Measurements from ENCODE around the gene IFI6. TPM values are rescaled to one million over a fixed set of nuclear protein-coding genes. Genes with fewer than 3 reads are reported as not detected.

The IFI6 gene
- total and polyA plus RNA-seq, 2 of the 8 experiments (the other 6 are each of a cell fraction or from before 2014, with no cell fraction given) = 6.1 to 13.2 TPM

DNA sequence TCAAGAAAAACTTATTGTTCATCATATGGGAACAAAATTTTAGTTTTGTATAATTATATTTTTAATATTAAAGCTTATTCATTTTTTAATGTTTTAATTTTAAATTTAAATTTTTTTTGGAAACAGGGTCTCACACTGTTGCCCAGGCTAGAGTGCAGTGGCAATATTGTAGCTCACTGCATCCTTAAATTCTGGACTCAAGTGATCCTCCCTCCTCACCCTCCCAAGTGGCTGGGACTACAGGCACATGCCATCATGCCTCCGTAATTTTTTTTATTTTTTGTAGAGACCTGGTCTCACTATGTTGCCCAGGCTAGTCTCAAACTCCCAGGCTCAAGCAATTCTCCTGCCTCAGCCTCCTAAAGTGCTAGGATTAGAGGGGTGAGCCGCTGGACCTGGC lies 33.6 kb upstream of the IFI6 start:
- H3K4me2 ChIP-seq (ENCODE audit: insufficient read depth in 1 of 2, low read depth in 2 of 2, low read length in 2 of 2) = no peak overlapping the region
- H2BK12ac ChIP-seq (ENCODE audit: low read depth, low read length) = no peak overlapping the region
- H3K23ac ChIP-seq (ENCODE audit: insufficient read length) = no peak overlapping the region
- no peaks in the 10 kb centered on the region for H3K79me1 ChIP-seq (ENCODE audit: low read depth, low read length)
- H3K9me3 ChIP-seq (ENCODE audit: insufficient read depth in 2 of 2, low read depth in 1 of 2, low read length in 1 of 2) = no peaks in the 10 kb centered on the region
- H2BK15ac ChIP-seq (ENCODE audit: low read length) = no peak overlapping the region
- TF ChIP-seq POLR2A (IDR thresholded peaks at IDR 0.05; ENCODE audit: control extremely low read depth in 1 of 2, low read depth in 2 of 2, low read length in 2 of 2) (no peak), SIX5 (IDR thresholded peaks at IDR 0.05; ENCODE audit: low read depth, low read length) (no peak), TCF12 (IDR thresholded peaks at IDR 0.05; ENCODE audit: low read depth, low read length) (no peak), CHD2 (IDR thresholded peaks at IDR 0.05; ENCODE audit: low read length) (no peak), SP4 (IDR thresholded peaks at IDR 0.05; ENCODE audit: low read length) (no peak), POU5F1 (IDR thresholded peaks at IDR 0.05; ENCODE audit: low read depth, low read length) (no peak), JUN (IDR thresholded peaks at IDR 0.05; ENCODE audit: low read depth, low read length) (no peak), RXRA (IDR thresholded peaks at IDR 0.05; ENCODE audit: insufficient read depth, low read depth, low read length) (no peak), SRF (IDR thresholded peaks at IDR 0.05; ENCODE audit: low read depth, low read length) (no peak), NANOG (IDR thresholded peaks at IDR 0.05; ENCODE audit: insufficient read depth, low read depth, low read length, poor library complexity, severe bottlenecking) (no peak)
- TF ChIP-seq, protein P1, sequence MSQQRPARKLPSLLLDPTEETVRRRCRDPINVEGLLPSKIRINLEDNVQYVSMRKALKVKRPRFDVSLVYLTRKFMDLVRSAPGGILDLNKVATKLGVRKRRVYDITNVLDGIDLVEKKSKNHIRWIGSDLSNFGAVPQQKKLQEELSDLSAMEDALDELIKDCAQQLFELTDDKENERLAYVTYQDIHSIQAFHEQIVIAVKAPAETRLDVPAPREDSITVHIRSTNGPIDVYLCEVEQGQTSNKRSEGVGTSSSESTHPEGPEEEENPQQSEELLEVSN (IDR thresholded peaks at IDR 0.05) = no peak
- TF ChIP-seq, protein P2, sequence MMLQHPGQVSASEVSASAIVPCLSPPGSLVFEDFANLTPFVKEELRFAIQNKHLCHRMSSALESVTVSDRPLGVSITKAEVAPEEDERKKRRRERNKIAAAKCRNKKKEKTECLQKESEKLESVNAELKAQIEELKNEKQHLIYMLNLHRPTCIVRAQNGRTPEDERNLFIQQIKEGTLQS (IDR thresholded peaks at IDR 0.05; ENCODE audit: insufficient read depth, low read depth, low read length) = no peak
- H3K4me1 ChIP-seq (replicated peaks in 1 of 4; ENCODE audit: control insufficient read depth in 3 of 4, insufficient read depth in 4 of 4, low read length in 3 of 4) = no peaks in the 10 kb centered on the region
- no peak overlapping the region for H2AFZ ChIP-seq (ENCODE audit: low read length)
- no peaks in the 10 kb centered on the region for H3K79me2 ChIP-seq (ENCODE audit: control insufficient read depth in 1 of 2, insufficient read depth in 2 of 2, low read length in 2 of 2)
- no peak for FAIRE-seq
- H3K56ac ChIP-seq (replicated peaks; ENCODE audit: insufficient read length, low read depth, low read length) = no peak overlapping the region
- no peak overlapping the region for H2AK5ac ChIP-seq (ENCODE audit: low read depth, low read length)
- H3K9ac ChIP-seq (replicated peaks in 1 of 4; ENCODE audit: extremely low read depth in 1 of 4, low read depth in 3 of 4, low read length in 3 of 4) = no peak overlapping the region
- H3K27ac ChIP-seq (ENCODE audit: low read depth, low read length) = no peak overlapping the region
- ChIA-PET POLR2A (ENCODE audit: partially characterized antibody) (interaction anchor here (0.7 kb wide), 1 partner anchor 22 kb away, joined by 4 read pairs; no protein-coding TSS in a partner anchor), CTCF (ENCODE audit: partially characterized antibody) (interaction anchor here (0.6 to 1.5 kb wide), 4 partner anchors 10 to 683 kb away, joined by 3 to 4 read pairs (median 3); no protein-coding TSS in a partner anchor)
- H3K27me3 ChIP-seq (replicated peaks in 1 of 4; ENCODE audit: control insufficient read depth in 3 of 4, extremely low read depth in 1 of 4, insufficient read depth in 3 of 4, low read length in 3 of 4) = no peaks in the 10 kb centered on the region
- H4K5ac ChIP-seq (ENCODE audit: insufficient read length, low read depth, low read length) = no peak overlapping the region
- H4K91ac ChIP-seq (replicated peaks; ENCODE audit: insufficient read length, low read length) = no peak overlapping the region
- 88% methylated on average over 2 of the region's 2 CpGs; no CpG with 5 or more reads in 1 of the 2 experiments for WGBS, 2 experiments (ENCODE audit: extremely low coverage in 1 of 2, insufficient coverage in 1 of 2, insufficient read length in 1 of 2, insufficient replicate concordance in 2 of 2, low coverage in 1 of 2, low lambda C conversion rate in 2 of 2, missing lambda C conversion rate in 1 of 2)
- H3K23me2 ChIP-seq (ENCODE audit: low read depth, low read length) = no peaks in the 10 kb centered on the region
- no peak overlapping the region for H2BK20ac ChIP-seq (ENCODE audit: low read length)
- no peaks in the 10 kb centered on the region for H4K20me1 ChIP-seq (replicated peaks in 1 of 2; ENCODE audit: control insufficient read depth in 1 of 2, insufficient read depth in 2 of 2, low read length in 2 of 2)
- H3K18ac ChIP-seq (ENCODE audit: extremely low read depth, low read length) = no peak overlapping the region
- H2BK120ac ChIP-seq (replicated peaks; ENCODE audit: low read depth, low read length) = no peak overlapping the region
- H3K36me3 ChIP-seq (ENCODE audit: control insufficient read depth in 2 of 4, insufficient read depth in 4 of 4, low read length in 3 of 4) = no peaks in the 10 kb centered on the region
- H3K4ac ChIP-seq (replicated peaks; ENCODE audit: insufficient read length, low read depth, low read length) = no peak overlapping the region
- DNase-seq (ENCODE audit: low read depth in 1 of 2, low spot score in 2 of 2) = no peak
- no peak overlapping the region for H2BK5ac ChIP-seq (ENCODE audit: low read depth, low read length)
- H4K8ac ChIP-seq (ENCODE audit: extremely low read depth, insufficient read depth, low read length) = no peak overlapping the region
- H3K14ac ChIP-seq (ENCODE audit: insufficient read length) = no peak overlapping the region
- H3K4me3 ChIP-seq (ENCODE audit: extremely low read depth in 1 of 4, insufficient read depth in 2 of 4, low read depth in 3 of 4, low read length in 4 of 4) = no peak overlapping the region

Data from H1 (cell line).